Omental fat pad (tissue), 4 donors: Measurements from ENCODE around the gene SLC22A15. TPM values are rescaled to one million over a fixed set of nuclear protein-coding genes. Genes with fewer than 3 reads are reported as not detected.
"Not testable (repeated sequence)": the region's sequence is repeated elsewhere in the genome, so short reads cannot be mapped to it uniquely, and the experiment has no call there.

Source experiments
- ATAC-seq: fragments of 150-250 bp; one replicate; pipeline ENCODE4 v1.9.1; 2016; ENCODE audit warnings: mild to moderate bottlenecking, moderate library complexity; ENCODE audit not compliant: low FRiP score
- DNase-seq: peaks from one replicate; pipeline ENCODE4 v3.0.0-alpha.2; 2019; ENCODE audit warnings: low spot score
- CTCF ChIP-seq, 3 donors: fragments of 450-650 bp; IDR thresholded peaks; one replicate each; pipeline ENCODE4 v1.5.1; 2016 to 2017; ENCODE audit warnings: antibody characterized with exemption in 3 of 3, mild to moderate bottlenecking in 3 of 3, moderate library complexity in 2 of 3
- total RNA-seq, 4 donors: library from RNA; depleted of rRNA; stranded (reverse); fragments of >200 nt; gene quantifications; one replicate each; pipeline ENCODE4 v1.1.0, GENCODE V29; 2016

The SLC22A15 gene
- total RNA-seq, 4 donors from 2014 or later = 2.4 to 8.3 (median 6.2) TPM

GRCh38 chr1:116031302-116031835 lies 55.1 kb downstream of the SLC22A15 start:
- DNase-seq = no peak
- TF ChIP-seq CTCF (IDR thresholded peaks at IDR 0.05) = no peak
- no peak for ATAC-seq

DNA sequence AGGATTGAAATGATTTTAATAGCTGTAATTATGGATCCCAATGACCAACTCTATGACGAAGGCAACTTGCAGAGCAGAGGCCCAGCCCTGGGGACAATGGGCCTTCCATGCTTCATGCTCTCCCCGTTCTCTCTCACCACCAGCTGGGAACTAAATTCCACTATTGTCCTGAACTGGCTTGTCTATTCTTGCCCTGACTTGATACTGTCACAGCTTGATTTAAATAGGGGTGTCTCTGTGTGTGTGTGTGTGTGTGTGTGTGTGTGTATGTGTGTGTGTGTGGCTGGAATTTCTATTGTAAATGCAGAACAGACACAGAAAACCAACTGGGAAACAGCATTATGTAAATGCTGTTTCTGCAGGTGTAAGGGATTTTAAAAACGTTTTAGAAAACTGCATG lies 57.0 kb downstream of the SLC22A15 start:
- ATAC-seq (no peak), DNase-seq (no peak)
- TF ChIP-seq CTCF (IDR thresholded peaks at IDR 0.05) = no peak

DNA sequence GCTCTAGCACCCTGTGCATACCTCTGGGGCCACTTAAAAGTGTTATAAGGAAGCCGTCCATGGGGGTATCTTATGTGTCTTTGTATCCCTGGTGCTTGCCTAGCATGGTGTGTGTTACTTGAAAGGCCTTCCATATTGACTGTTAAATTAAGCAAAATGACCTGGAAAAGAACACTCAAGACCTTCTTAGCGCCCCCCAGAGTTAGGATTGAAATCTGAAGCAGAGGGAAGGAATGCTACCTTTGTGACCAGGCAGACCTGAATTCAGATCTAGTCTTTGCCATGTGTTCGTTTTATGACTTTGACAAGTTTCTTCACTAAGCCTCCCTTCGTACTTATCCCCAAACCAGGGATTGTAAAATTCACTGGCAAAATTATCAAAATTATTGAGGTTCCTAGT lies 59.9 kb downstream of the SLC22A15 start:
- DNase-seq = no peak
- no peak for ATAC-seq
- TF ChIP-seq CTCF (IDR thresholded peaks at IDR 0.05) = no peak

- no peak for ATAC-seq
- DNase-seq = no peak
- TF ChIP-seq CTCF (IDR thresholded peaks at IDR 0.05) = no peak
Observed at GRCh38 chr1:116038679-116039078, 62.4 kb downstream of the SLC22A15 start.

DNA sequence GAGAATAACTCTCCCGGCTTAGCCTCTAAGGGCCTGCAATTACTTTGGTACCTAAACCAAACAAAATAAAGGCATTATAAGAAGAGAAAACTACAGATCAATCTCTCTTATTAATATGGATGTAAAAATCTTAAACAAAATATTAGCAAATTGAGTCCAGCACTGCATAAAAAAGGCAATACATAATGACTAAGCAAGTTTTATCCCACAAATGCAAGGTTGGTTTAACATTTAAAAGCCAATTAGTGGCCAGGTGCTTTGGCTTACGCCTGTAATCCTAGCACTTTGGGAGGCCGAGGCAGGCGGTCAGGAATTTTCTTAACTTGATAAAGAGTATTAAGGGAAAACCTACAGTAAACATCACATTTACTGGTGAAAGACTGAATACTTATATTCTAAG lies 67.8 kb downstream of the SLC22A15 start:
- TF ChIP-seq CTCF (IDR thresholded peaks at IDR 0.05) = no peak
- ATAC-seq = no peak
- DNase-seq = no peak

GRCh38 chr1:116046933-116047332 lies 70.6 kb downstream of the SLC22A15 start:
- ATAC-seq, DNase-seq: not testable (repeated sequence)

- not testable (repeated sequence) for ATAC-seq, DNase-seq
Observed at GRCh38 chr1:116051896-116052295, 75.6 kb downstream of the SLC22A15 start.

GRCh38 chr1:116062201-116062600 lies 85.9 kb downstream of the SLC22A15 start:
- no peak for ATAC-seq
- DNase-seq = no peak
- TF ChIP-seq CTCF (IDR thresholded peaks at IDR 0.05) = no peak
